Esophagus squamous epithelium (tissue), 5 donors: ENCODE measurements around the gene SLC16A11. TPM values are rescaled to one million over a fixed set of nuclear protein-coding genes. Genes with fewer than 3 reads are reported as not detected.

Experiments
- DNase-seq: peaks from one replicate; lab custom pipeline; 2025; lab: John Stamatoyannopoulos, UW
- H3K27ac ChIP-seq, 4 donors: fragments of 200-600 bp; sonication (generic); one replicate each; pipeline ENCODE4 v1.5.1; 2016 to 2019; ENCODE audit warnings: mild to moderate bottlenecking in 1 of 4
- H3K27me3 ChIP-seq, 4 donors: fragments of 200-600 bp; sonication (generic); 1 replicate in 3 of 4; 2 replicates in 1 of 4; pipeline versions ENCODE4 v1.5.1 to v1.6.0; 2017 to 2021; ENCODE audit warnings: antibody characterized with exemption in 1 of 4
- H3K36me3 ChIP-seq, 3 donors: fragments of 200-600 bp; sonication (generic); one replicate each; pipeline ENCODE4 v1.5.1; 2016 to 2019
- H3K4me1 ChIP-seq, 3 donors: fragments of 200-600 bp; sonication (generic); one replicate each; pipeline ENCODE4 v1.5.1; 2017 to 2019
- H3K4me3 ChIP-seq, 4 donors: fragments of 200-600 bp; sonication (generic); 1 replicate in 3 of 4; 2 replicates in 1 of 4; pipeline ENCODE4 v1.5.1; 2016 to 2019; ENCODE audit warnings: mild to moderate bottlenecking in 2 of 4, moderate library complexity in 1 of 4
- H3K9me3 ChIP-seq, 3 donors: fragments of 200-600 bp; sonication (generic); one replicate each; pipeline ENCODE4 v1.5.1; 2016 to 2019
- POLR2A ChIP-seq, 4 donors: fragments of 450-650 bp; IDR thresholded peaks; one replicate each; pipeline ENCODE4 v1.6.1; 2017; ENCODE audit warnings: antibody characterized with exemption in 4 of 4, mild to moderate bottlenecking in 4 of 4, moderate library complexity in 3 of 4
- WGBS, 2 donors: methylation state at CpG; one replicate each; pipeline ENCODE4 v1.1.5; 2018; 5-methylcytosine and 5-hydroxymethylcytosine counted together
- intact Hi-C: fragments of 100-400 bp; cut with DNase I; formaldehyde crosslinking; loops from one replicate; pipeline ENCODE4 v1.15.0; 2022
- total RNA-seq, 4 donors: library from RNA; depleted of rRNA; stranded (reverse); fragments of >200 nt; gene quantifications; one replicate each; pipeline ENCODE4 v1.1.0, GENCODE V29; 2016
- TF ChIP-seq, protein P1 (sequence below), 6 experiments: fragments of 450-650 bp in 4 of 6; fragments of 200-600 bp in 2 of 6; sonication (generic) in 2 of 6; IDR thresholded peaks; one replicate each; pipeline ENCODE4 v1.5.1; 2016 to 2019; ENCODE audit warnings: antibody characterized with exemption in 6 of 6, mild to moderate bottlenecking in 4 of 6, moderate library complexity in 4 of 6
- donor health status: DM: yes; HTN: yes; CAD: no.

Gene SLC16A11
- total RNA-seq, 4 donors from 2014 or later: 0.56 to 2.1 (median 0.72) TPM; not detected in 1

DNA sequence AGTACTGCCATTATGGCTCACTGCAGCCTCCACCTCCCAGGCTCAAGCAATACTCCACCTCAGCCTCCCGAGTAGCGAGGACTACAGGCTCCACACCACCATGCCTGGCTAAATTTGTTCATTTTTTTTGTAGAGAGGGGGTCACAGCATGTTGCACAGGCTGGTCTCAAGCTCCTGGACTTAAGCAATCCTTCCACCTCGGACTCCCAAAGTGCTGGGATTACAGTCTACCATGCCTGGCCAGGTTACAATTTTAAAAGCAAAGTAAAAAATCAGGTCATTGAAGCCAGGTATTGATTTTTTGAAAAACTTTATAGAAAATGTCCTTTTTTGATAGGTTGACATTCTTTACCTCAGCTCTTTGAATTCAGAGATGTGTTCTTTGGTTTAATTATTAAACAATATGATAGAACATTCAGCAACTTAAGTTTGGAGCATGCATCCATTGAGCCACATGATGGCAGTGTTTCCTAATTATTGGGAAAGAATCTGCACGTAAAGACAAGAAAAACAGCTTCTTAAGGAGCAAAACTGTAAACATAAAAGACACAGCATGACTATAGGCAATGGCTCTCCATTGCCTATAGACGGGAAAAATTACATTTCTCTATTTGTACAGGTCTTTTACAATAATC is 1.7 kb upstream of the SLC16A11 start:
- intact Hi-C loops: no loop called here
- 15 to 32% methylated on average over 4 to 5 of the region's 5 CpGs for WGBS, 2 donors
- no peaks in the 10 kb centered on the region for H3K36me3 ChIP-seq
- peaks cover 0 to 40% (median 2%) of the 10 kb centered on the region in 4 donors for H3K27me3 ChIP-seq
- TF ChIP-seq POLR2A (IDR thresholded peaks at IDR 0.05): no peak
- TF ChIP-seq, protein P1, sequence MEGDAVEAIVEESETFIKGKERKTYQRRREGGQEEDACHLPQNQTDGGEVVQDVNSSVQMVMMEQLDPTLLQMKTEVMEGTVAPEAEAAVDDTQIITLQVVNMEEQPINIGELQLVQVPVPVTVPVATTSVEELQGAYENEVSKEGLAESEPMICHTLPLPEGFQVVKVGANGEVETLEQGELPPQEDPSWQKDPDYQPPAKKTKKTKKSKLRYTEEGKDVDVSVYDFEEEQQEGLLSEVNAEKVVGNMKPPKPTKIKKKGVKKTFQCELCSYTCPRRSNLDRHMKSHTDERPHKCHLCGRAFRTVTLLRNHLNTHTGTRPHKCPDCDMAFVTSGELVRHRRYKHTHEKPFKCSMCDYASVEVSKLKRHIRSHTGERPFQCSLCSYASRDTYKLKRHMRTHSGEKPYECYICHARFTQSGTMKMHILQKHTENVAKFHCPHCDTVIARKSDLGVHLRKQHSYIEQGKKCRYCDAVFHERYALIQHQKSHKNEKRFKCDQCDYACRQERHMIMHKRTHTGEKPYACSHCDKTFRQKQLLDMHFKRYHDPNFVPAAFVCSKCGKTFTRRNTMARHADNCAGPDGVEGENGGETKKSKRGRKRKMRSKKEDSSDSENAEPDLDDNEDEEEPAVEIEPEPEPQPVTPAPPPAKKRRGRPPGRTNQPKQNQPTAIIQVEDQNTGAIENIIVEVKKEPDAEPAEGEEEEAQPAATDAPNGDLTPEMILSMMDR (IDR thresholded peaks at IDR 0.05): peak; percentile 51 to 89 (median 78)
- peaks cover 30 to 65% (median 34%) of the 10 kb centered on the region in 3 donors for H3K4me1 ChIP-seq
- H3K4me3 ChIP-seq: peak overlapping the region; percentile 2 to 56 (median 40)
- H3K9me3 ChIP-seq: no peaks in the 10 kb centered on the region
- no peak for DNase-seq
- peak overlapping the region; percentile 80 to 95 (median 86) for H3K27ac ChIP-seq

DNA sequence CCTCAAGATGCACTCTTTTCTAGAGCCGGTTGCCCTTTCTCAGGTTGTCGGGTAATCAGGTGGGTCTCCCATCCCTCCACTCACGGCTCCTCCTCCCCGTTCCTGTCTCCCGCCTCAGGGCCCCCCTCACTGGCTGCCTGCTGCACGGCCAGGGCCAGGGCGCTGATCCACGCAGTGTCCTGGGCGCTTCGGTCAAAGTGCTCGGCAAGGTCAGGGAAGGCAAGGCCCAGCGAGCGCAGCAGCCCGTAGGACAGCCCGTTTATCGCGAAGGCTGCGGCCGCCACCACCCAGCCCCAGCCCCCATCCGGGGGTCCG is 753 bp downstream of the SLC16A11 start:
- TF ChIP-seq, protein P1 (IDR thresholded peaks at IDR 0.05): no peak
- TF ChIP-seq POLR2A (IDR thresholded peaks at IDR 0.05): no peak
- H3K27me3 ChIP-seq: peaks cover 0 to 34% (median 2%) of the 10 kb centered on the region in 4 donors
- DNase-seq: no peak
- no peaks in the 10 kb centered on the region for H3K36me3 ChIP-seq
- H3K4me3 ChIP-seq: peak overlapping the region; percentile 26 to 70 (median 64)
- no peaks in the 10 kb centered on the region for H3K9me3 ChIP-seq
- peak overlapping the region; percentile 49 to 89 (median 70) for H3K27ac ChIP-seq
- H3K4me1 ChIP-seq: peaks cover 30 to 77% (median 34%) of the 10 kb centered on the region in 3 donors
- WGBS, 2 donors: 12% methylated on average over 11 of the region's 21 CpGs; no CpG with 5 or more reads in 1 of the 2 donors
- intact Hi-C loops: no loop called here

DNA sequence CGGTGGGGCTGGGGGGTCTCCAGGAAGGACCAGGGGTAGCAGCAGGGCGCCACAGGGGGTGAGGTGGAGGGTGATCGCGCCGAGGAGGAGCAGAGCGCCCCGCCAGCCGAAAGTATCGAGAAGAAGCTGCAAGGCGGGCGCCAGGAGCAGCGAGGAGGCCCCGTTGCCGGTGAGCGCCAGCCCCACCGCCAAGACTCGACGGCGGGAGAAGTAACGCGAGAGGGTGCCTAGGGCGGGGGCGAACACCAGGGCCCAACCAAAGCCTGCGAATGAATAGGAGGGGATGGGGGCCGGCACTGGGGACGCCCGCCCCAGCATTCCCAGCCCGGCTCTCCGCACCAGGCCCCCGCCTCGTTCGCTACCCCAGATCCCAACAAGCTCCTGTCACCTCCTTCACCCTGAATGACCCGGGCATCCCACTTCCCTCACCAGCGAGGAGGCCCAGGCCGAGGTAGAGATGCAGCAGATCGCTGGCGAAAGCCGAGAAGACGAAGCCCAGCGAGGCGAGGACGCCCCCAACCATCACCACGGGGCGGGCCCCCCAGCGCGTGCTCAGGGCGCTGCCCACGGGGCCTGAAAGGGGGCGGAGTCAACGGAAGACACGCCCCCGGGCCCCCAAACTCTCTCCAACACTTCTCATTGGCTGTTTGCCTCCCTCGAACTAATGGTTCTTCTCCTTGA is 1.3 kb downstream of the SLC16A11 start:
- H3K4me1 ChIP-seq: peaks cover 30 to 77% (median 34%) of the 10 kb centered on the region in 3 donors
- peaks cover 0 to 30% (median 2%) of the 10 kb centered on the region in 4 donors for H3K27me3 ChIP-seq
- peak in 1 of 4 donors; percentile 16 for TF ChIP-seq POLR2A (IDR thresholded peaks at IDR 0.05)
- TF ChIP-seq, protein P1 (IDR thresholded peaks at IDR 0.05): no peak
- no peaks in the 10 kb centered on the region for H3K9me3 ChIP-seq
- intact Hi-C loops: no loop called here
- H3K36me3 ChIP-seq: no peaks in the 10 kb centered on the region
- DNase-seq: no peak
- WGBS, 2 donors: 9 to 13% methylated on average over 17 to 25 of the region's 53 CpGs
- H3K4me3 ChIP-seq: peak overlapping the region; percentile 26 to 70 (median 64)
- H3K27ac ChIP-seq: peak overlapping the region; percentile 49 to 89 (median 70)

DNA sequence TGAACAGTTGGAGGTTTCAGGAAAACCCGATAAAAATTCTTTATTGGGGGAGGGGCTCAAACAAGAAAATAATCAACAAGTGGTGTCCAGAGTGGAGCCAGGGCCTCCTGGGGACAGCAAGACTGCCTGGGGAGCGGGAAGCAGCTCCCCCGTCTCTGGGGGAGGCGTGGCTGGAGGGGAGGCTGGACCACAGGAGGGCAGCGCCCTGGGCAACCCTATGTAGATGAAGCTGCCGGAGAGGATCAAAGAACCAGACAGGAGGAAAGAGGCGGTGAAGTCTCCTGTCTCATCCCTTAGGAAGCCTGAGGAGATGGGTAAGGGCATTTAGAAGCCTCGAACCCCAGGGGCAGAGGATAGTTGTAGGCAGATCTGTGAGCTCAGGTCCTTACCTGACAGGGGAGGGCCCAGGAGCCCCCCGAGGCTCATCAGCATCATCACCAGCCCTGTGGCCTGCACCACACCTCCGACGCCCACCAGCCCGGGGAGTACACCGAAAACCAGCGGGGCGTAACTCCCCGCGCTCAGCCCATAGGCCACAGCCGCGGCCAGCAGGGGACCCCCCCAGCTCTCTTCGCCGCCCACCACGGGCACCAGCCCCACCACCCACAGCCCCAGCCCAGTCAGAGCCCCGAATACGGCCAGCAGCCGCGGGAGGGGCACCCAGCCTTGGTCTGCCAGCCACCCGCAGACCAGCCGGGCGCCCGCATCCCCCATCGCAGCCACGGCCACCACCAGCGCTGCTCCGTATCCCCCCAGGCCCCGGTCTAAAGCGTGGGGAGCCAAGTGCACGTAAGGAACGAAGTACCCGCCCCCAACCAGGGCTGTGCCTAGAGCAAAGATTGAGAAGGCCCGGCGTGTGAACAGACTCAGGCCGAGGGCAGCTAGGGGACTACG is 2.0 kb downstream of the SLC16A11 start:
- no peak for DNase-seq
- Histone ChIP-seq H3K4me3 (peak overlapping the region; percentile 26 to 70 (median 64)), H3K4me1 (peaks cover 32 to 76% (median 34%) of the 10 kb centered on the region in 3 donors), H3K9me3 (no peaks in the 10 kb centered on the region), H3K36me3 (no peaks in the 10 kb centered on the region), H3K27ac (peak overlapping the region; percentile 49 to 89 (median 70)), H3K27me3 (peaks cover 0 to 30% (median 2%) of the 10 kb centered on the region in 4 donors)
- intact Hi-C loops: no loop called here
- TF ChIP-seq, protein P1 (IDR thresholded peaks at IDR 0.05): no peak
- TF ChIP-seq POLR2A (IDR thresholded peaks at IDR 0.05): no peak
- 72 to 76% methylated on average over 3 to 10 of the region's 43 CpGs for WGBS, 2 donors
